Amniotic epithelial cell (primary cell): ENCODE measurements around the gene SLC16A5.
"Not testable (repeated sequence)": the region's sequence is repeated elsewhere in the genome, so short reads cannot be mapped to it uniquely, and the experiment has no call there.

Source experiments
- DNase-seq: peaks from one replicate; pipeline ENCODE4 v3.0.0-alpha.2; 2010; ENCODE audit warnings: low read depth

SLC16A5 gene

DNA sequence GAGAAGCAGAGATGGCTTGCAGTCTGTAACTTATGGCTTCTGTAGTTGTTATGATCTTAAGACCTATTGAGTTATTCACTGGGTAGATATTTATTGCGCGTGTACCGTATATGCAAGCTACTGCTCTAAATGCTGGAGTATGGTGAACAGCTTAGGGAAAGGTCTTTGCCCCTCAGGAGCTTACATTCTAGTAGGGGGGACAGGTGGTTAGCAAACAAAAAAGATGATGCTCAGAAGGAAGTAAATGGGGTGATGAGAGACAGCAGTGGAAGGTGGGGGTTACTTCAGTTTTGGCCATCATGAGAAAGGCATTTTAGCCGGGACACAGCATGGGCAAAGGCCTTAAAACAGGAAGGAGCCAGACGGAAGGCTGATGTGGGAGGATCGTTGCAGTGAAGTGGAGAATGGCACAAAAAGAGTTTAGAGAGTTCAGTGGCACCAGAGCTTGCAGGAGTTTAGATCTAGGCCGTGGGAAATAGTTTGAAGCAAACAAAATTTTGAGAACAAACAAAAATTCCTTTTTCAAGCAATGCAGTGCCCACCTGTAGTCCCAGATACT lies 24.1 kb downstream of the SLC16A5 start:
- no peak for DNase-seq

DNA sequence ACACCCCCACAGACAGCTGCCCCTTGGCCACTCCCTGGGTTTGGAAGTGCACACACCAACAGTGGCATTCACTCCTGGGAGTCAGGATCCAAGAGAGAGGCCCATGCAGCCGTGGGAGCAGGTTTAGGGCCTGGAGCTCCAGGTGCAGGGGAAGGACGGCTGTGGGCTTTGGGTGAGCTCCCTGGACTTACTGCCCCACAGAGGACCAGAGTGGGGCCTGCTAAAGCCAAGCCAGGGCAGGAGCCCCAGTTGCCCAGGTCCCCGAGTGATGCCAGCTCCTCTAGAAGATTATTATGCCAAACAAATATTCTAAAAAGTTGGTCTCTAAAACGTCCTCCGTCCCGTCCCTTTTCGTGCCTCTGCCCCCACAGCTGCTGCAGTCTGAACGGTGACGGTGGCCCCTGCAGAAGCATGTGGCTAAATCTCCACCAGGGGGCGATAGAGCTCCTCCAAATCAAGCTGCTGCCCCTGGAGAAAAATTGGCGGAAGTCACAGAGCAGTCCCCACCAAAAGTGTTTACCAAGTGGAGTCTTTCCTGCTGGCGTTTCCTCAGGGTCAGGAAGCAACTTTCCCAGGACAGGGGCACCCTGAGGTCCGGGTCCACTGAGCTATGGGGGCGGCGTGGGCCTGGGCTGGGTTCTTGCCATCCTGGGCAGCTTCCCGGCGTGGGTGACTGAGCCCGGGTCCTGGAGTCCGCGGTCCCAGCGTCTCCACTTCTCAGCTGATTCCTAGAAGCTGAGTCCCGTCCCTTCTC lies 26.2 kb downstream of the SLC16A5 start:
- DNase-seq = peak; percentile 77

DNA sequence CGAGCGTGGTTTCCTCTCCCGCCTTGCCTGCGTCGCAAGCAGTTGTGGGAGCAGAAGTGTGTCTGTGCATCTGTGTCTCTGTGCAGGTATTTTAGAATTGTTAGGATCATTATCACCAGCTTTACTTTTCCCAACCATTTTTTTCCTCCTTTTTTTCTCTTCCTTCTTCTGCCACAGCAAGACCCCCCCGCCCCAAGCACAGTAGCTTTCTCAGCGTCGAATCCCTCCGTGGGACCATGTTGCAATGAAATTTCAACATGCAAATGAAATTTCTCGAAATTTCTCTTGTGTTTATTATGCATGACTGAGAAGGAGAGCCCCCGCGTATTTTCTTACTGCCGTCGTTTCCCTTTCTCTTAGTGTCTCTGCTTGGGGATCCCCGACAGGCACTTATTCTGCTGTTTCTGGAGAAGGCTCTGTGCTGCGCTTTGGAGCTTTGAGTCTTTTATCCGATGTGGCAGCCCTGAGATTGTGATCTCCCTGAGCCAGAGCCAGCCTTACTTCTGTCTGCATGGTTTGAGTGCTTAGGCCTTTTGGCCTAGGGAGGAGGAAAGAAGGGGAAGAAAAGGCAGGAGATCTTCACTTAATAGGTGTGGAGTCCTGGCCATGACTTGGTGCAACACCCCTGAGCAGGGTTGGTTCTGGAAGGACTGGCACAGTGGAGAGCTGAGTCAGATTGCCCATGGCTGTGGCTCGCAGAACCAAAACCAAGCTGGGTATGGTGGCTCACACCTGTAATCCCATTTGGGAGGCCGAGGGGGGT lies 27.0 kb downstream of the SLC16A5 start:
- DNase-seq = no peak

DNA sequence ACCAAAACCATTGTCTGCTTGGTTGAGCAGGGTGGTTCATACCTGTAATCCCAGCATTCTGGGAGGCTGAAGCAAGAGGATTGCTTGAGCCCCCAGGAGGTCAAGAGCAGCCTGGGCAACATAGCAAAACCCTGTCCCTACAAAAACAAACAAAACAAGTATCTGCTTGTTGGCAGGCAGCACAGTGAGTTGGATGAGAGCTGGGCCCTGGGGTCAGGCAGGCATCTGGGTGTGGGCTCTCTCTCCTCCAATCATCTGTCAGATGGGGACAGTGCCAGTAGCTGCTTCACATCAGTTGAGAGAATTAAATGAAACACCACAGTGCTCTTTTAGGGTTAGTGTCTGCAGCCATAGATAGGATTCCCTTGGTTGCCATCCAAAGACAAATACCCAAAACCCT lies 27.8 kb downstream of the SLC16A5 start:
- no peak for DNase-seq

DNA sequence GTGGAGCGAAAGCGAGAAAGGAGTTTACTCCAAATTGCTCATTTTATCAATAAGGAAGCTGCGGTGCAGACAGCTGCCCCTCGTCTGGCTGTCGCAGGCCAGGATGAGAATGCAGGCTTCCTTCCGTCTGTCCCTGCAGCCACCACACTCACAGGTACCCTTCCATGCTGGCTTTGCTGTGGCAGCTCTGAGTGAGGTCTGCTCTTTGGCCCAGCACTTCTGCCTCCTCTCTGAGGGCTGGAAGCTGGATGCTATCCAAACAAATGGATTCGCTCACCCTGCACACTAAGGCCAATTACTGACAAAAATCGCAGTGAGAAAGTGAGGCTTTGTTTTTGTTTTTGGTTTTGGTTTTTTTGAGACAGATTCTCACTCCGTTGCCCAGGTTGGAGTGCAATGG lies 29.0 kb downstream of the SLC16A5 start:
- DNase-seq = no peak

DNA sequence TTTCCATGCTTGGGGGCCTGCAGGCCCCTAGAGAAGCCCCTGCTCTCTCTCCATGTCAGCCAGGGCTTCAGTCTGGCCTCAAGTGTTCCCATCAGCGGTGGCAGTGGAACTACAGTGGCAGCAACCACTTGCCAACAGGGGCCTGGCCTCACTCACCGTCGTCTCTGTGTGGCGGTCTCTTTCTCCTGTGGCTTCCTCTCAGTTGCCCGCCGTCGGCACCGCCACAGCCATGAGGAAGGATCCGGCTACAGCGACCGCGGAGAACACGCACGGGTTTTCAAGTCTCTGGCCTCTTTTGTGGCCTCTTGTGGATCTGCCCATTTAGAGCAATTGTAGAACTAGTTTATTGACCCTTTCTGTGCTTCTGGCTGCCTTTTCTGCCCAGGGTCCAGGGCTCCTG lies 30.6 kb downstream of the SLC16A5 start:
- DNase-seq = no peak

DNA sequence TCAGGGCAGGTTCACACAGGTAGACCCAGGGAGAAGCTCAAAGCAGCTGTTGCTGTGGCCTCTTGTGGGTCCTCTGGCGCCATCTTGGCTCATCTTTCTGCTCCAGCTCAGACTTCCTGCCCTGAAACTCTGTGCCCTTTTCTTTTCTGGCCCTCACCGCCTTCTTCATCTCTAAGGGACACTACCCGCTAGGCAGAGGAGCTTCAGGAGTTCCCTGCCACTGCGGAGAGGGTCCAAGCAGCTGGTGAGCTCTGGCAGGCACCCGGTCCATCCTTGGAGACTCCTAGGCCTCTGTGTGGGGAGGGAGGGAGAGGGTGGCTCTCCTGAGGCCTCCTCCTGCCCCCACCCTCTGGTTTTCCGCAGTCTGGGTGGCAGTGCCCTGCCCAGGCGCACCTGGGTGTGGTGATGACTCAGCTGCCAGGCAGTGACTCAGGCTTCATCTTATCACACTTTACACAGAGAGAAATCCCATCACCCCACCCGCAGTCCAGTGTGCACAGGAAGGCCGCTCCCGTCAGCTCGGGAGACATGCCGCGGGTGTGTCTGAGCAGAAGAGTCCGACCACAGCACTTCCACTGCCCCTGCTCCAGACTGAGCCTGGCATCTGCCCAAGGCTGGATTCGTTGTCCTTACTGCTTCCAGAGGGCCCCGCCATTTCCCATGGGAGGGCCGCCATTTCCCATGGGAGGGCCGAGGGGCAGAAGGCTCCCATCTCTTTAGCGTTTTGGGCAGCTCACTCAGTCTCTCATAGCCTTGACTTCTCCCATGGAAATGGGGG lies 36.5 kb downstream of the SLC16A5 start:
- peak; percentile 91 for DNase-seq

DNA sequence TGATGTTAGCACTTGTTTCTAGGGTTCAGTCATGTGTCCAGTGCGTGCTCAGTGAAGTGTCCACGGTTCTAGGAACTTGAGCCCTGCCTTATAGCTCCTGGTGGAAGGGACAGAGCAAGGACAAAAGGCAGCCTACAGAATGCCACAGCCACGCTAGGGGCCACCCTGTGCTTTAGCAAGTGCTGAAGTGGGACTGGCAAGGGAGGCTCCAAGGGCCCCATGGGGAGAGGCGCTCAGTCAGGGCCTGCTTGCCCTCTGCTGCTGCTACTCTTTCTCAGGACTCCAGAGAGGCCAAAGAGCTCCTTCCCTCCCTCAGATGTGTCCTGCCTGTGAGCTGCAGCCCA lies 37.0 kb downstream of the SLC16A5 start:
- no peak for DNase-seq

DNA sequence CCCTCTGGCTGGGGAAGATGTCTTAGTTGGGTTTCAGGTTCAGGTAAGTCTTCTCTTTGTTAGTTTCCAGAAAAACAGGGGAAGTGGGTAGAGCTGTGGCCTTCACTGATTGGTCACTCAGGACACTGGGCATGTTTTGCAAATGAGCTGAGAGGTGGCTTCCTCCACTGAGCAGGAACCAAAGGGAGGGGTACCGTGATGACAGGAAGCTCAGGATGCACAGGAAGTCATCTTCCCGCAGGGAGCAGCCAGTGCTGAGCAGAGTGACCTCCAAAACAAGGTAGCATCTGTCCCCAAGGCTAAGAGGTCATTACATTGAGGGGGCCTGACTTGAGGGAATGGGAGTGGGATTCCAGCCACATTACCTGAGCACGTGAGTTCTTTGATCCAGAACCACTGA lies 38.2 kb downstream of the SLC16A5 start:
- DNase-seq = no peak

DNA sequence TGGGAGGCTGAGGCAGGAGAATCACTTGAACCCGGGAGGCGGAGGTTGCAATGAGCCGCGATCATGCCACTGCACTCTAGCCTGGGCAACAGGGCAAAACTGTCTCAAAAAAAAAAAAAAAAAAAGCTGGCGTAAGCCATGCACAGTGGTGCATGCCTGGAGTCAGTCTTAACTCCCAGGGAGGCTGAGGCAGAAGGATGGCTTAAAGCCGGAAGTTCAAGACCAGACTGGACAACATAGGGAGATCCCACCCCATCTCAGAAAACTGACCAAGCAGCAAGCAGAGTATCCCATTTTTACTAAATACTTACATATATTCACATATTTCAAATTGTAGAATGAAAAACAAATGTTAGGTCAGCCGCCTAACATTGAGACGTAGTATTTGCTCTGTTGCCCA lies 39.2 kb downstream of the SLC16A5 start:
- DNase-seq = no peak

DNA sequence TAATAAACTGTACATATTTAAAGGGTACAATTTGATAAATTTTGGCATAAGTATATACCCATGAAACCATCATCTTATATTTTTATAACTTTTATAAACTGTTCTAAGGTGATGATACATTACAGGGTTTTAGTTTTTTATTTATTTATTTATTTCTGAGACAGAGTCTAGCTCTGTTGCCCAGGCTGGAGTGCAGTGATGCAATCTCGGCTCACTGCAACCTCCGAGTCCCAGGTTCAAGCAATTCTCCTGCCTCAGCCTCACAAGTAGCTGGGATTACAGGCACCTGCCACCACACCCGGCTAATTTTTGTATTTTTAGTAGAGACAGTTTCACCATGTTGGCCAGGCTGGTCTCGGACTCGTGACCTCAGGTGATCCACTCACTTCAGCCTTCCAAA lies 40.2 kb downstream of the SLC16A5 start:
- DNase-seq = not testable (repeated sequence)

DNA sequence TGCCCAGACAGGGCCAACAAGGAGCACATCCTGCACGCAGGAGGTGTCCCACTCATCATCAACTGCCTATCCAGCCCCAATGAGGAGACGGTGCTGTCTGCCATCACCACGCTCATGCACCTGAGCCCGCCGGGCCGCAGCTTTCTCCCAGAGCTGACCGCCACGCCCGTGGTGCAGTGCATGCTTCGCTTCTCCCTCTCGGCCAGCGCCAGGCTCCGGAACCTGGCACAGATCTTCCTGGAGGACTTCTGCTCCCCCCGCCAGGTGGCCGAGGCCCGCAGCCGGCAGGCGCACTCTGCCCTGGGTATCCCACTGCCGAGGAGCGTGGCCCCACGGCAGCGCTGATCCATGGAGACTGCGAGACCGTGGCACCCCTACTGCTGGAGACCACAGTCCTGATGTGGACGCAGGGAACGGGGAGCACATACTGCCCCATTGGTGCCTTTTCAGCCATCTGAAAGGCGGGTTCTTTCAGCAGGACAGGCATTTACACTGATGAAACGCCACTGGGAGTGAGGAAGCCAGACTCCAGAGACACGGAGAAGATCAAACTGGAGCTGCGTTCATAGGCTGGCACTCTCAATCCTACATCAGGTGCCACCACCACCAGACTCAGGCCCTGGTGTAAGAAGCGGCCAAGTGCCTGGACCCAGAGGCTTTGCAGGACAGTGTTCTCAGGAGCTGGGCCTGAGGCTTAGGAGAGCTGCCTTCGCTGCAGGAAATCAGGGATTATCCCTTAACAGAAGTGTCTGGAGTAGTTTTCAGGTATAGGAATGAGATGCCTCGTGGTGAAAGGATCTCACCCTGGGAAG lies 41.1 kb downstream of the SLC16A5 start:
- no peak for DNase-seq

DNA sequence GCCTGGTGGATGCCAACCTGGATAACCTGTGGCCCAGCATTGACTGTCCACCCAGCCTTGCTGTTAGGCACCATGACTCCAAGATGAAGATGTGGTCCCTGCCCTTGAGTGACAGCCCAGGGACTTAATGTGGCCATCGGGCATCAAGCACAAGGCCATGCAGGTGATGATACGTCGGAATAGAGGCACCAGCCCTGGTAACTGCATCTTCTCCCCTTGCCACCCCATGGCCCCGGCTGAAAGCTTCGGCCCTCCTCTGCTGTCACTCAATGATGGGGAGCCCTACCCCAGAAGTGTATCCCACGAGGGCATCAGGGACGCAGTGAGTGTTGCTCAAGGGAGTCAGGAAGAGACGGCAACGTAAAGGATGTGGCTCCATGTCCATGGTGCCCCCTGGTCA lies 41.8 kb downstream of the SLC16A5 start:
- DNase-seq = no peak

DNA sequence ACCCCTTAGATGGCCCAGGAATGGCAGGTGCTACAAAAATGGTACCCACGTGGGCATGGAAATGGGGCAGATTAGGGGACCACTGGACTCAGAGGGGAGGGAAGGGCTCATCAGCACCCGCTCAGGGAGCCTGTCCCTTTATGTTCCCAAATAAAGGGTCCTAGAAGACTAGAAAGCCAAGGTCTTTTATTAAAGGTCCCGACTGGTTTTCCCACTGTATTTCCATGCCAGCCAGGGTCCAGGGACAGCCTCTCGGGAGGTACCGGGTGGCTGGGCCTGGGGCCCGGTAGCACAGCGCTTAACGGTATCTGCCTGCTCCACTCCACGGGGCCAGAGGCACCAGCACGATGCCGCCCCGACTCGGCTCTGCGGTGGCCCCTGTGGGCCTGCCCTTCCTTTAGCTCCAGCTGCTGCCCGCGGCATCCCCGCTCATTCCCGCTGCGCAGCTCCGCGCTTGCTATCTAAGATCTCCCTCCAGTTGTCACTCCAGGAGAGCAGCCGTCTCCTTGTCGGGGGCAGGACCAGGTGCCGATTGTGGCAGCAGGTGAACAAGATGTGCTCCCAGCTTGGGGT lies 42.4 kb downstream of the SLC16A5 start:
- no peak for DNase-seq

DNA sequence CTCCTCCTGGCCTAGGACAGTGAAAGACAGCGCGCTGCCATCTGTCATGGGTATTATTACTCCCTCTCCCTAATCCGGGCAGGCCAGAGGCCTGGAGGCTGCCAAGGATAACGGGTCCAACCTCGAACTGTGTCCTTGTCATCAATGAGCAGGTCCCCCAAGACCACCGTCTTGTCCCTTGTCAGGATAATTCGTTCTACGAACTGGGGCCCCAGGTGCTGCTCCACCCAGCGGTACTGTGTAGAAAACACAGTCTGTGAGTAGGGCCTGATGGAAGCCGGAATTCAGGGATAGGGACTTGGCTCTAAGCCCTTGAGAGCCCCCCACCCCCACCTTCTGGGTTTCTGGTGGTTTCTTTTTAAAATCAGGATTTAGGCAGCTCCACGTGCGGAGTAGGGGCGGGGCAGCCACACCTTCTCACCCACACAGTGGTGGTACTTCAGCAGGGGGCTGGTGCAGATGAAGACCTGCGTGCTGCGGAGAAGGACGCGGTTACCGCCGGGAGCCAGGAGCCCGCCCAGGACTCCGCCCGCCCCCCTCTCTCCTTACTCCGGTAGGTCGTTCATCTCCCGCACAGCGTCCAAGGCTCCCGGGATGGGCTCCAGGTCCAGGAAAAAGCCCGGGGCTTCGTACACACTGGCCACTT lies 43.0 kb downstream of the SLC16A5 start:
- peak; percentile 57 for DNase-seq

DNA sequence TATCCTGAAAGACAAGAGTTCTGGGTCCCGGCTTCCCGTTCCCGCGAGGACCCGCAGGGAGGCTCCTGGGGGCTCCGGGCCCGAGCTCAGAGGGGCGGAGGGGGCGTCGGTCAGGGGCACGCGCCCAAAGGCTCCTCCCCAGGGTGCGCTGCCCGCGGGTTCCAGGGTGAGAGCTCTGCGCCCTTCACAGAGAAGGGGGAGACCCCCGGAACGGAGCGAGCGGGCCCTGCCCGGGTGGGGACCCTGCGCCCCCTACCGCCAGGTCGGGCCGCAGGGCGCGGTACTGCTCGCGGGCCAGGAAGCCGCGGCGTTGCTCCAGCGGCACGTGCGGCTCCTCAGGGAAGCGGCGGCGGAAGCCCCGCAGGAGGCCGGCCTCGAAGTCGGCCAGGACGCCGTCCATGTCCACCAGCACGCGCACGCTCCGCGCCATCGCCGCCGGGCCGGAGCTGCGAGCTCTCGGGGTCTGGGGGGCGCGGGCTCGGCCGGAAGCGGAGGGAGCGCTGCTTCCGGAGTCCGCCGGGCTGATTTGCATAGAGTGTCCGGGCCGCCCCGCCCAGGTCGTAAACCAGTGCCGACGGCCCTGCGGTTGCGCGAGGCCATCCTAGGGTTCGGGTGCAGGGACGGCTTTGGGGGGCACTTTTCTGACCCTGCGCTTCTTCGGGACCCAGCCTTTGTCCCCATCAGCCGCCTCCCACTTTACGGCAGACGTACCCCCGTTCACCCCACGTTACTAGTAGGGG lies 43.7 kb downstream of the SLC16A5 start, which contains the start of gene NT5C:
Gene NT5C (minus strand): TSS at position 465 of the 740 bp plus-strand sequence. CDS start 35 bp downstream, at position 430.
- peak; percentile 71 for DNase-seq

DNA sequence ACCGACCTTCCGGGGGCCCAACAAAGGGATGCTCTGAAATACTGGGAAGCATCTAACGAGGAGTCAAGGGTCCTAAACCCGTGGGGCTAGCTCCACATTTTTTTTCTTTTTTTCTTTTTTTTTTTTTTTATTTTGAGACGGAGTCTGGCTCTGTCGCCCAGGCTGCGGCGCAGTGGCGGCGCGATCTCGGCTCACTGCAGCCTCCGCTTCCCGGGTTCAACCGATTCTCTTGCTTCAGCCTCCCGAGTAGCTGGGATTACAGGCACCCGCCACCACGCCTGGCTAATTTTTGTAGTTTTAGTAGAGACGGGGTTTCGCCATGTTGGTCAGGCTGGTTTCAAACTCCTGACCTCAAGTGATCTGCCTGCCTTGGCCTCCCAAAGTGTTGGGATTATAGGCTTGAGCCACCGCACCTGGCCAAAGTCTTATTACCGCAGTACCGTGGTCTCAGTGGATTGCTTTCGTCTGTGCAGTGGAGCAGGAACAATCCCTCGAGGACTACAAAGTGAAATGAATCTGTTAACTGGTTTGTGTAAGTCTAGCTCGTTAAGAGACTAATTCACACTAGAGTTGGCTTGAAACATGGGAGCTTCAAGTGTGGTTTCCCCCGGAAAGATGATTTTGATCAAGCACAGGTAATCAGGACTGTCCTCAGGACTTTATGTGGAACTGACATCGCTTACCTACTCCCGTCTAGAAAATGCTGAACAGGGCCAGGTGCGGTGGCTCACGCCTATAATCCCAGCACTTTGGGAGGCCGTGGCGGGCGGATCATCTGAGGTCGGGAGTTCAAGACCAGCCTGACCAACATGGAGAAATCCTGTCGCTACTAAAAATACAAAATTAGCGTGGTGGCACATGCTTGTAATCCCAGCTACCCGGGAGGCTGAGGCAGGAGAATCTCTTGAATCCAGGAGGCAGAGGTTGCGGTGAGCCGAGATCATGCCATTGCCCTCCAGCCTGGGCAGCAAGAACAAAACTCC lies 44.6 kb downstream of the SLC16A5 start:
- not testable (repeated sequence) for DNase-seq

DNA sequence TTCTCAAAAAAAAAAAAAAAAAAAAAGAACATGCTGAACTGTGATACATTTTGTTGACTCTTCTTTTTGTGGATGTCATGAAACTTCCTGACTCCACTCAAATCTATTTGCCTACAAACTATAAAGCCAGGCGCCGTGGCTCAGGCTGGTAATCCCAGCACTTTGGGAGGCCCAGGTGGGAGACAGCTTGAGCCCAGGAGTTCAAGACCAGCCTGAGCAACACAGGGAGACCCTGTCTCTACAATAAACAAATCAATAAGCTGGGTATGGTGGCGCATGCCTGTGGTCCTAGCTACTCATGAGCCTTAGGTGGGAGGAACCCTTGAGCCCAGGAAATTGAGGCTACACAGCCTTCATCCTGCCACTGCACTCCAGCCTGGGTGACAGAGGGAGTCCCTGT lies 45.2 kb downstream of the SLC16A5 start:
- no peak for DNase-seq
